Naive thymus-derived CD4-positive, alpha-beta T cell (primary cell): ENCODE results near the gene SLC16A12. TPM values are rescaled to one million over a fixed set of nuclear protein-coding genes. Genes with fewer than 3 reads are reported as not detected.
A peak's percentile ranks its signal among the peaks of the same experiment; 100 is the strongest.
"Not testable (repeated sequence)": the region's sequence is repeated elsewhere in the genome, so short reads cannot be mapped to it uniquely, and the experiment has no call there.

Experiments used
- ATAC-seq: fragments of 150-1000 bp; cut with Tn5 transposase; 2 replicates; pipeline ENCODE4 v1.10.0; 2021; ENCODE audit warnings: mild to moderate bottlenecking, moderate library complexity
- CTCF ChIA-PET: fragments of 350-600 bp; sonication (Branson Sonifier 250); formaldehyde crosslinking; loops from one replicate; lab custom pipeline; 2021; ENCODE audit warnings: antibody characterized with exemption; lab: Charles Lee
- POLR2A ChIA-PET: fragments of 350-600 bp; sonication (Branson Sonifier 250); formaldehyde crosslinking; loops from one replicate; lab custom pipeline; 2021; ENCODE audit warnings: antibody characterized with exemption, inconsistent platforms; lab: Charles Lee
- DNase-seq, 9 donors: peaks; one replicate each; pipeline versions ENCODE4 v3.0.0 to v3.0.0-alpha.2; 2020 to 2022; ENCODE audit warnings: mixed read lengths in 1 of 9
- H3K27ac ChIP-seq: one replicate; pipeline ENCODE4 v1.7.0; 2013; ENCODE audit warnings: mild to moderate bottlenecking, low read depth, low read length, moderate library complexity
- H3K27me3 ChIP-seq, 2 donors: one replicate each; pipeline ENCODE4 v1.7.0; 2013; ENCODE audit warnings: low read length in 2 of 2, mild to moderate bottlenecking in 2 of 2, moderate library complexity in 2 of 2; ENCODE audit not compliant: control insufficient read depth in 2 of 2, insufficient read depth in 2 of 2
- H3K36me3 ChIP-seq, 3 experiments: 1 replicate in 2 of 3; 2 replicates in 1 of 3; pipeline ENCODE4 v1.7.0; 2013; ENCODE audit warnings: low read length in 3 of 3, mild to moderate bottlenecking in 3 of 3, moderate library complexity in 1 of 3; ENCODE audit not compliant: insufficient read depth in 3 of 3, control insufficient read depth in 2 of 3
- H3K4me1 ChIP-seq, 2 donors: one replicate each; pipeline ENCODE4 v1.7.0; 2013; ENCODE audit warnings: low read length in 2 of 2, mild to moderate bottlenecking in 2 of 2, moderate library complexity in 1 of 2; ENCODE audit not compliant: control insufficient read depth in 2 of 2, insufficient read depth in 2 of 2
- H3K4me3 ChIP-seq: 2 replicates; pipeline ENCODE4 v1.7.0; 2013; ENCODE audit warnings: mild to moderate bottlenecking, low read length
- H3K9me3 ChIP-seq, 3 experiments: 1 replicate in 2 of 3; 2 replicates in 1 of 3; pipeline ENCODE4 v1.7.0; 2013; ENCODE audit warnings: low read length in 3 of 3; ENCODE audit not compliant: control insufficient read depth in 2 of 3
- H3K27ac Mint-ChIP-seq, 9 donors: one replicate each; pipeline ENCODE4 v1.8.0; 2020 to 2022; ENCODE audit warnings: mixed read lengths in 9 of 9, mild to moderate bottlenecking in 8 of 9, moderate library complexity in 5 of 9, inconsistent platforms in 2 of 9
- H3K27me3 Mint-ChIP-seq, 5 donors: one replicate each; pipeline ENCODE4 v1.8.0; 2021 to 2022; ENCODE audit warnings: mixed read lengths in 5 of 5, mild to moderate bottlenecking in 1 of 5
- H3K36me3 Mint-ChIP-seq, 5 donors: one replicate each; pipeline ENCODE4 v1.8.0; 2020 to 2022; ENCODE audit warnings: mixed read lengths in 5 of 5, mild to moderate bottlenecking in 3 of 5, inconsistent platforms in 1 of 5
- H3K4me1 Mint-ChIP-seq, 7 donors: one replicate each; pipeline ENCODE4 v1.8.0; 2020 to 2022; ENCODE audit warnings: mixed read lengths in 7 of 7, mild to moderate bottlenecking in 3 of 7, inconsistent platforms in 1 of 7
- H3K4me3 Mint-ChIP-seq, 10 donors: one replicate each; pipeline ENCODE4 v1.8.0; 2020 to 2022; ENCODE audit warnings: mild to moderate bottlenecking in 10 of 10, mixed read lengths in 10 of 10, moderate library complexity in 6 of 10, inconsistent platforms in 2 of 10
- H3K9me3 Mint-ChIP-seq, 11 donors: one replicate each; pipeline ENCODE4 v1.8.0; 2020 to 2022; ENCODE audit warnings: mixed read lengths in 11 of 11, mild to moderate bottlenecking in 4 of 11, inconsistent platforms in 1 of 11, moderate library complexity in 1 of 11
- intact Hi-C, 2 donors: fragments of 100-400 bp; cut with micrococcal nuclease; formaldehyde crosslinking; loops; one replicate each; pipeline ENCODE4 v1.15.1; 2023
- polyA plus RNA-seq, 2 donors: library from polyadenylated mRNA; unstranded; fragments of 300-500 nt; fragmentation: Illumina TruSeq; gene quantifications; one replicate each; pipeline ENCODE4 v1.2.3, GENCODE V29; 2021
- total RNA-seq, 6 experiments: library from RNA in 5 of 6; stranded (reverse) in 5 of 6; gene quantifications; 1 replicate in 5 of 6; 2 replicates in 1 of 6; pipeline ENCODE4 v1.2.3 and lab custom pipeline; 2021 to 2026

SLC16A12 gene
- total and polyA plus RNA-seq, 7 experiments from 2014 or later = not detected

DNA sequence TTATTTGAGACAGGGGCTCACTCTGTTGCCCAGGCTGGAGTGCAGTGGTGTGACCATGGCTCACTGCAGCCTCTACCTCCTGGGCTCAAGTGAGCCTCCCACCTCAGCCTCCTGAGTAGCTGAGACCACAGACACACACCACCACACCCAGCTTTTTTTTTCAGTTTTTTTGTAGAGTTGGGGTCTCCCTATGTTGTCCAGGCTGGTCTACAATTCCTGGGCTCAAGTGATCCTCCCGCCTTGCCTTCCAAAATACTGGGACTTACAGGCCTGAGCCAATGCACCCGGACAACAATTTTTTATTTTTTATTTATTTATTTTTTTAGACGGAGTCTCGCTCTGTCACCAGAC is 144.2 kb downstream of the SLC16A12 start:
- ChIA-PET POLR2A (interaction anchor here (2.9 to 4.2 kb wide), 3 partner anchors 22 to 140 kb away, joined by 11 to 61 read pairs (median 27); partner anchors contain the start of genes IFIT2, IFIT5 and LIPA), CTCF (interaction anchor here (0.6 to 1.7 kb wide), 4 partner anchors 8 to 92 kb away, joined by 3 to 6 read pairs (median 3); no protein-coding TSS in a partner anchor)
- H3K36me3 Mint-ChIP-seq = peaks cover 0 to 11% (median 4%) of the 10 kb centered on the region in 5 donors
- not testable (repeated sequence) for ATAC-seq, H3K27ac ChIP-seq, H3K4me3 ChIP-seq, H3K36me3 ChIP-seq, H3K9me3 ChIP-seq, DNase-seq, H3K27me3 ChIP-seq, H3K9me3 Mint-ChIP-seq
- H3K27me3 Mint-ChIP-seq = peaks cover 0 to 10% (median 0%) of the 10 kb centered on the region in 5 donors
- intact Hi-C loops = loop anchor here in 1 of 2 donors (5.0 kb wide), 1 partner anchor 399 kb away; the partner anchor contains the start of gene FAS
- peak overlapping the region in 3 of 10 donors; percentile 25 to 88 (median 38) for H3K4me3 Mint-ChIP-seq
- H3K27ac Mint-ChIP-seq = peak overlapping the region in 6 of 9 donors; percentile 0 to 97 (median 48)
- H3K4me1 ChIP-seq = peaks cover 14 to 19% of the 10 kb centered on the region in 2 donors
- H3K4me1 Mint-ChIP-seq = peaks cover 14 to 45% (median 40%) of the 10 kb centered on the region in 7 donors

DNA sequence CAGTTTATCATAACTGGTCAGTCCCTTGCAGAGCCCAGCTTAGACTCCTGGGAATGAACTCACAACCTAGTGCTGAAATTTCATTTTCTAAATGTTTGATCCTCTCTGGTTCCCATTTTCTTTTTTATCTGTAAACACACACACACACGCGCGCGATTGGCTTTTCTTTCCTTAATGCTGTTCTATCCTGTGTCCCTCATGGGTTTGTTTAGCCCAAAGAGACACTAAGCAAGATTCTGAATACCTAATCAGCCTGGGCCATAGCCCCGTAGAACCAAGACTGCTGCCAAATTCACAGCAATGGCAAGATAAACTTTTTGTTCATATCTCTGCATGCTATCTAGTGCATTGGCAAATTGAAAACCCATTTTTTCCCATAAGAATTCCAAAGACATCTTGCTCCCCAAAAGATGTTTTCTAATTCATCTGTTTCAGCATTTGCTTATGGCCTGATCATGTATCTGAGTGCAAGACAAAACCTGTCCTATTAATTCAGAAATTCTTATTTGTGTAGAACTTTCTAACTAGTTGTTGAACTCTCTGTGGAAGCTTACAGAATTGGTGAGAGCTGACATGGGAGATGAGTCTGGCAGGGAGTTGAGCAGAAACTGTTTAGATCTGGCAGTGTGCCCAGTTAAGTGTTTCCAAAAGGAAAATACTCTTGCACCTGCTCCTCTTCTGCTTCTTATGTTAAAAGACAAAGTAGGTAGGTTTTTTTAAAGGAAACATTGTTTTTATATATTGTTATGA is 144.7 kb downstream of the SLC16A12 start:
- Mint-ChIP-seq H3K9me3 (no peaks in the 10 kb centered on the region), H3K4me3 (peak overlapping the region in 2 of 10 donors; percentile 16 to 38), H3K27me3 (peaks cover 0 to 12% (median 0%) of the 10 kb centered on the region in 5 donors), H3K27ac (peak overlapping the region in 7 of 9 donors; percentile 0 to 97 (median 74)), H3K36me3 (peaks cover 0 to 7% (median 0%) of the 10 kb centered on the region in 5 donors), H3K4me1 (peaks cover 14 to 42% (median 37%) of the 10 kb centered on the region in 7 donors)
- Histone ChIP-seq H3K9me3 (no peaks in the 10 kb centered on the region), H3K4me3 (no peak overlapping the region), H3K36me3 (no peaks in the 10 kb centered on the region), H3K4me1 (peaks cover 14 to 19% of the 10 kb centered on the region in 2 donors), H3K27ac (no peak overlapping the region), H3K27me3 (no peaks in the 10 kb centered on the region)
- ChIA-PET POLR2A (interaction anchor here (2.0 to 4.2 kb wide), 4 partner anchors 23 to 139 kb away, joined by 4 to 61 read pairs (median 19); partner anchors contain the start of genes IFIT2, IFIT5 and LIPA), CTCF (interaction anchor here (1.2 to 1.7 kb wide), 2 partner anchors 8 to 27 kb away, joined by 3 to 6 read pairs; no protein-coding TSS in a partner anchor)
- no peak for DNase-seq
- no peak for ATAC-seq
- intact Hi-C loops = loop anchor here in 1 of 2 donors (5.0 kb wide), 1 partner anchor 398 kb away; the partner anchor contains the start of gene FAS

DNA sequence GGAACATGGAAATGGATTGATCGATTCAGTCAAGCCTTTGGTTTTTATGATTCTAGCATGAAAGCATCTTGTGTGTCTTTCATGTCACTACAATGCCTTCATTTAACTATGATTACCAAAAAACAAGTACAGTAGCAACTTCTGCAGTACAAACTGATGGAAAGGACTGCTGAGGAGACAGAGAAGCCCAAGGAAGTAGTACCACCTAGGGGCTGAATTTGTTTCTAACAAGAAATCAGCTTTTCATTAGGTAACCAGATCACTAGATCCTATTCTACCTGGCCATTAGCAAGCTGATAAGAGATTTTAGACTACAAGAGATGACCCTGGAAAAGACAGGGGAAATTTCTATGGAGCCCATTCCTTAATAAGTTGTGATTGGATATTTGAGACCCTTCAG is 146.1 kb downstream of the SLC16A12 start:
- Mint-ChIP-seq H3K9me3 (no peaks in the 10 kb centered on the region), H3K36me3 (no peaks in the 10 kb centered on the region), H3K4me3 (no peak overlapping the region), H3K27me3 (peaks cover 0 to 20% (median 0%) of the 10 kb centered on the region in 5 donors), H3K27ac (peak overlapping the region in 1 of 9 donors; percentile 21), H3K4me1 (peaks cover 5 to 30% (median 24%) of the 10 kb centered on the region in 7 donors)
- peaks cover 14 to 19% of the 10 kb centered on the region in 2 donors for H3K4me1 ChIP-seq
- intact Hi-C loops = loop anchor here (1.0 to 2.0 kb wide), 2 partner anchors 96 to 172 kb away; no protein-coding TSS in a partner anchor
- POLR2A ChIA-PET = interaction anchor here (1.0 to 2.0 kb wide), 3 partner anchors 26 to 138 kb away, joined by 3 to 5 read pairs (median 4); partner anchors contain the start of genes IFIT2, IFIT5 and LIPA
- no peaks in the 10 kb centered on the region for H3K27me3 ChIP-seq
- CTCF ChIA-PET = interaction anchor here (1.0 to 1.4 kb wide), 2 partner anchors 19 to 95 kb away, joined by 3 to 5 read pairs; no protein-coding TSS in a partner anchor
- H3K36me3 ChIP-seq = no peaks in the 10 kb centered on the region
- DNase-seq (peak in 4 of 9 donors; percentile 12 to 40 (median 24)), ATAC-seq (no peak)
- H3K27ac ChIP-seq = no peak overlapping the region
- H3K4me3 ChIP-seq = no peak overlapping the region
- no peaks in the 10 kb centered on the region for H3K9me3 ChIP-seq

DNA sequence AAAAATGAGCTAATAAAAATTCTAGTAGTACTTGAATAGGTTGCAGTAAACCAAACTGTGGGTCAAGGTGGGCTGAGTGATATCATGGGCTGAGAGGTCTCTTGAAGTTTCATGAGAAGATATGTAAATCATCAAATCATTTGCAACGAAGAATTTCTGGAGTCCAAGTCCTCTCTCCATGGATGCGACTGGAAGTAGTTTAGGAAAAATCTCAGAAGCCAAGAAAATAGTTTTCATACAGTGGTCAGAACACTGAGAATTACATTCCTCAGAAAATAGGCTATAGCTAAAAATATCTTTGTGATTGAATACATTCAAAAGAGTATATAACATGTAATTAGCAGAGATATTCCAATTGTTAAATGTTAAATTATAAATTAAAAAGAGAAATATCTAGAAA is 146.6 kb downstream of the SLC16A12 start:
- POLR2A ChIA-PET = interaction anchor here (1.0 to 2.0 kb wide), 3 partner anchors 26 to 137 kb away, joined by 3 to 5 read pairs (median 4); partner anchors contain the start of genes IFIT2, IFIT5 and LIPA

DNA sequence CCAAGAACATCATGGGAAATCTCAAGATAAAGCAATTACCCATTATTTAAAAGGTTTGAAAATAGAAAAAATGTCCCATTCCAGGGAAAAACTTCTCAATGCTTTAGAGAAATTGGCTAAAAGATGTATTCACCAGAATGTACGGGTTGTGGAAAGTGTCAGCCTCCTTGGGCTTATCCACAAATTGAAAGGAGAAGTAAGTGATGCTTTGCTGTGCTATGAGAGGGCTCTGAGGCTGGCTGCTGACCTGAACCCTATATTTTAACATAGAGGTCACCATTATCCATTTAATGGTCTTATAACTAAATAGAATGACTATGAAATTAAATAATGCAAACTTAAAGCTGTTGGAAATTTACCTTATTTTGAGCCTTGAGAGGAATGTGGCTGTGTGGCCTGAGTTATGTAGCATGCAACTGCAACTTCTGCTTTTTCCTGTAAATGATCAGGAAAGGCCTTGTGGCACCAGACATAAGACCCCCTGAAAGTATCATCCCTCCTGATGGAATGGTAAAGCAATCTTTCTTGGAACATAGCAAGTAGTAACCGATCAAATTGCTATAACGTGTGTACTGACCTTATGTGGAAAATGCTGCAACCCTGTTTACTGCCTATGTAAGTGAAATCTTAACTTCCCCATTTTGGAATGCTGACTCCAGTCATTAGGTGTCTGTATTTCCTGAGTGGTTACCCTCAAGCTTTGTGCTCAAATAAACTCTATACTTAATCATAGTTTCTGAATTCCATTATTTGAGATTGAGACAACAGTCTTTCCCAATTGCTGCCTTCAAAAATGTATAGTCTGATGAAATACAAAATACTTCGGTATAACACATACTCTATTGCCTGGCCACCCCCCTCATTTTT is 150.7 kb downstream of the SLC16A12 start:
- Mint-ChIP-seq H3K27ac (no peak overlapping the region), H3K27me3 (peaks cover 0 to 35% (median 0%) of the 10 kb centered on the region in 5 donors), H3K4me3 (no peak overlapping the region), H3K4me1 (no peaks in the 10 kb centered on the region), H3K36me3 (no peaks in the 10 kb centered on the region), H3K9me3 (no peaks in the 10 kb centered on the region)
- ChIA-PET CTCF (interaction anchor here (0.6 kb wide), 1 partner anchor 14 kb away, joined by 3 read pairs; no protein-coding TSS in a partner anchor), POLR2A (interaction anchor here (1.2 to 1.3 kb wide), 2 partner anchors 8 to 84 kb away, joined by 4 to 5 read pairs; partner anchors contain the start of genes IFIT1 and IFIT2)
- Histone ChIP-seq H3K4me3 (no peak overlapping the region), H3K36me3 (no peaks in the 10 kb centered on the region), H3K9me3 (no peaks in the 10 kb centered on the region), H3K27me3 (no peaks in the 10 kb centered on the region), H3K4me1 (no peaks in the 10 kb centered on the region), H3K27ac (no peak overlapping the region)
- no peak for DNase-seq
- peak; percentile 87 for ATAC-seq
- intact Hi-C loops = no loop called here

More for the DNA sequence above, 146.6 kb downstream of the SLC16A12 start:
- Histone ChIP-seq H3K36me3 (no peaks in the 10 kb centered on the region), H3K27ac (no peak overlapping the region), H3K9me3 (no peaks in the 10 kb centered on the region), H3K27me3 (no peaks in the 10 kb centered on the region), H3K4me3 (no peak overlapping the region), H3K4me1 (peaks cover 10 to 15% of the 10 kb centered on the region in 2 donors)
- peak overlapping the region in 1 of 9 donors; percentile 64 for H3K27ac Mint-ChIP-seq
- H3K4me1 Mint-ChIP-seq = peaks cover 5 to 26% (median 19%) of the 10 kb centered on the region in 7 donors
- no peak for ATAC-seq
- DNase-seq = no peak
- CTCF ChIA-PET = interaction anchor here (0.7 to 1.4 kb wide), 3 partner anchors 19 to 94 kb away, joined by 3 to 5 read pairs (median 3); no protein-coding TSS in a partner anchor
- intact Hi-C loops = loop anchor here (1.0 to 2.0 kb wide), 2 partner anchors 96 to 172 kb away; no protein-coding TSS in a partner anchor
- H3K4me3 Mint-ChIP-seq = no peak overlapping the region
- H3K27me3 Mint-ChIP-seq = peaks cover 0 to 24% (median 0%) of the 10 kb centered on the region in 5 donors
- no peaks in the 10 kb centered on the region for H3K36me3 Mint-ChIP-seq
- H3K9me3 Mint-ChIP-seq = no peaks in the 10 kb centered on the region
